Osteoblast (primary cell): Measurements from ENCODE around the gene PARD6A. TPM values are rescaled to one million over a fixed set of nuclear protein-coding genes. Genes with fewer than 3 reads are reported as not detected.

ENCODE experiments used
- DNase-seq: peaks from one replicate; pipeline ENCODE4 v3.0.0; 2011; ENCODE audit warnings: low spot score, mixed read lengths; ENCODE audit not compliant: insufficient read length; ENCODE audit errors: missing footprints
- H2AFZ ChIP-seq: 2 replicates; pipeline ENCODE4 v1.6.0; 2011; ENCODE audit warnings: mild to moderate bottlenecking, low read length
- H3K27ac ChIP-seq: 2 replicates; pipeline ENCODE4 v1.5.1; 2011; ENCODE audit warnings: mild to moderate bottlenecking, low read depth, low read length, moderate library complexity
- H3K27me3 ChIP-seq: 2 replicates; pipeline ENCODE4 v1.6.0; 2012; ENCODE audit warnings: mild to moderate bottlenecking, control low read depth, inconsistent platforms, low read length, moderate library complexity; ENCODE audit not compliant: insufficient read depth
- H3K36me3 ChIP-seq: 2 replicates; pipeline ENCODE4 v1.5.1; 2011; ENCODE audit warnings: mild to moderate bottlenecking, low read length, control low read depth, moderate library complexity; ENCODE audit not compliant: insufficient read depth
- H3K4me1 ChIP-seq: 2 replicates; pipeline ENCODE4 v1.5.1; 2011; ENCODE audit warnings: mild to moderate bottlenecking, low read length, control low read depth, moderate library complexity; ENCODE audit not compliant: insufficient read depth
- H3K4me2 ChIP-seq: 2 replicates; pipeline ENCODE4 v1.6.0; 2011; ENCODE audit warnings: mild to moderate bottlenecking, low read length; ENCODE audit not compliant: insufficient read depth
- H3K4me3 ChIP-seq: fragments of 200-600 bp; sonication (generic); 3 replicates; pipeline ENCODE4 v1.5.1; 2012; ENCODE audit warnings: mild to moderate bottlenecking, low read length, inconsistent platforms; ENCODE audit not compliant: insufficient read depth
- H3K79me2 ChIP-seq: 2 replicates; pipeline ENCODE4 v1.6.0; 2012; ENCODE audit warnings: mild to moderate bottlenecking, low read length, control low read depth, inconsistent platforms; ENCODE audit not compliant: insufficient read depth
- H3K9me3 ChIP-seq: 2 replicates; pipeline ENCODE4 v1.5.1; 2011; ENCODE audit warnings: low read depth, low read length, control low read depth
- H4K20me1 ChIP-seq: 2 replicates; pipeline ENCODE4 v1.6.0; 2012; ENCODE audit warnings: mild to moderate bottlenecking, low read length, control low read depth; ENCODE audit not compliant: insufficient read depth
- CTCF ChIP-seq: IDR thresholded peaks from 2 replicates; pipeline ENCODE4 v1.5.1; 2011; ENCODE audit warnings: mild to moderate bottlenecking, low read depth, low read length, moderate library complexity; ENCODE audit errors: extremely low read depth
- total RNA-seq: library from RNA; depleted of rRNA; stranded (reverse); fragments of >200 nt; gene quantifications from 2 replicates; pipeline ENCODE4 v1.2.3, GENCODE V29; 2012

PARD6A gene
- total RNA-seq, 1 donor: 2.9 TPM

- H3K79me2 ChIP-seq: no peaks in the 10 kb centered on the region
- H4K20me1 ChIP-seq: peaks cover 3% of the 10 kb centered on the region
- no peak for TF ChIP-seq CTCF
- peaks cover 6% of the 10 kb centered on the region for H3K36me3 ChIP-seq
- no peaks in the 10 kb centered on the region for H3K27me3 ChIP-seq
- no peak overlapping the region for H3K4me3 ChIP-seq
- H3K9me3 ChIP-seq: no peaks in the 10 kb centered on the region
- H3K4me2 ChIP-seq: no peak overlapping the region
- peaks cover 6% of the 10 kb centered on the region for H3K4me1 ChIP-seq
- no peak overlapping the region for H2AFZ ChIP-seq
- no peak overlapping the region for H3K27ac ChIP-seq
- peak; percentile 1 for DNase-seq
These were observed 14.8 kb downstream of the PARD6A start for GRCh38 chr16:67675579-67675935.

- Histone ChIP-seq H3K27me3 (no peaks in the 10 kb centered on the region), H3K4me2 (no peak overlapping the region), H3K9me3 (no peaks in the 10 kb centered on the region), H3K4me3 (no peak overlapping the region), H3K79me2 (no peaks in the 10 kb centered on the region), H3K27ac (no peak overlapping the region), H2AFZ (no peak overlapping the region), H3K36me3 (peaks cover 6% of the 10 kb centered on the region), H4K20me1 (peaks cover 3% of the 10 kb centered on the region), H3K4me1 (peaks cover 6% of the 10 kb centered on the region)
- TF ChIP-seq CTCF: no peak
- DNase-seq: no peak
These were observed 15.2 kb downstream of the PARD6A start for GRCh38 chr16:67675999-67676398.

GRCh38 chr16:67676516-67676915, 15.8 kb downstream of the PARD6A start:
- peaks cover 3% of the 10 kb centered on the region for H4K20me1 ChIP-seq
- H3K79me2 ChIP-seq: no peaks in the 10 kb centered on the region
- H3K4me1 ChIP-seq: peaks cover 6% of the 10 kb centered on the region
- no peak overlapping the region for H3K4me3 ChIP-seq
- H3K36me3 ChIP-seq: peaks cover 6% of the 10 kb centered on the region
- DNase-seq: peak; percentile 47
- no peak overlapping the region for H2AFZ ChIP-seq
- no peak overlapping the region for H3K4me2 ChIP-seq
- H3K27ac ChIP-seq: no peak overlapping the region
- H3K27me3 ChIP-seq: no peaks in the 10 kb centered on the region
- no peaks in the 10 kb centered on the region for H3K9me3 ChIP-seq
- no peak for TF ChIP-seq CTCF

GRCh38 chr16:67676939-67677338, 16.2 kb downstream of the PARD6A start:
- H3K79me2 ChIP-seq: no peaks in the 10 kb centered on the region
- H3K4me1 ChIP-seq: peaks cover 6% of the 10 kb centered on the region
- H3K36me3 ChIP-seq: peaks cover 6% of the 10 kb centered on the region
- H3K27ac ChIP-seq: no peak overlapping the region
- no peaks in the 10 kb centered on the region for H3K9me3 ChIP-seq
- H3K4me2 ChIP-seq: no peak overlapping the region
- TF ChIP-seq CTCF: no peak
- no peak overlapping the region for H3K4me3 ChIP-seq
- no peak overlapping the region for H2AFZ ChIP-seq
- peaks cover 3% of the 10 kb centered on the region for H4K20me1 ChIP-seq
- peak; percentile 69 for DNase-seq
- no peaks in the 10 kb centered on the region for H3K27me3 ChIP-seq
